G401 (cell line): ENCODE measurements around the gene TMEM213. TPM values are rescaled to one million over a fixed set of nuclear protein-coding genes. Genes with fewer than 3 reads are reported as not detected.
"Not testable (repeated sequence)": the region's sequence is repeated elsewhere in the genome, so short reads cannot be mapped to it uniquely, and the experiment has no call there.

Experiments used
- DNase-seq: peaks from one replicate; pipeline ENCODE4 v3.0.0-alpha.2; 2015; ENCODE audit warnings: low spot score
- in situ Hi-C: cut with HindIII; loops from 2 replicates; pipeline ENCODE4 v1.10.0; 2016; ENCODE audit warnings: low sequenced_read_pairs, mixed read lengths
- total RNA-seq: library from RNA; depleted of rRNA; stranded (reverse); fragments of >200 nt; shearing (Covaris generic); gene quantifications from 2 replicates; pipeline ENCODE4 v1.2.3, GENCODE V29; 2014

TMEM213 gene
- total RNA-seq, 1 experiment from 2014 or later: not detected

DNA sequence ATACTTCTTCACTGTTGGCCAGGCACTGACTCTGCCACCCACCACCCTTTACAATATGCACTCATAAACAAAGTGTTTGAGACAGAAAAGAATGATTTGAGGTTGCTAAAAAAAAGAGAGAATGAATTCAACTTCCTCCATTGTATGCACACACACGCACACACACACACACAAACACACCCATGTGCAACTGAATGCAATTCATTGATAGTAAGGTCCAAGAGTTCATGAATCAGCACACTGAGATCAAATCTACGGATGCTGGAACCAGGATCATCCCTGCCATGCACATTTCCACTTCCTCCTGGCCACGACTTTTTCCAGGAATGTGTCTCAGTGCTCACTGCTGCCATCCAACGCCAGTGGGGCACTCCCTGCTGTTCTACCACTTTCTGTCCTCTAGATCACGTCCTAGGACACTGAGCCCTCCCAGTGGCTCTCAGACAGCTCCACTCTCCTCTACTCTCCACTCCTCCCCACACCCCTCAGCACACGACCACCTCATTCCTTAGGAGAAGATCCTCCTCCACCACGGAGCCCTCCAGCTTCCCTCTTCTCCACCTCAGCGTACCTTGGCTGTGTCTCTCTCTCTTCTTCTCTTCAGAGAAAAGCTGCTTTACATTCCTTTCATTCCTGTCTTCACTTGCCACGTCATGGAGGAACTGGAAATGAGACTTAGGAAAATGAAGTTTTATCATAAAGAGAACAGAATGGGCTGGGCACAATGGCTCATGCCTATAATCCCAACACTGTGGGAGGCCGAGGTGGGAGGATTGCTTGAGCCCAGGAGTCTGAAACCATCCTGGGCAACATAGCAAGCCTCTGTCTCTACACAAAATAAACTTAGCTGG lies 12.0 kb upstream of the TMEM213 start:
- in situ Hi-C loops: no loop called here
- DNase-seq: no peak

DNA sequence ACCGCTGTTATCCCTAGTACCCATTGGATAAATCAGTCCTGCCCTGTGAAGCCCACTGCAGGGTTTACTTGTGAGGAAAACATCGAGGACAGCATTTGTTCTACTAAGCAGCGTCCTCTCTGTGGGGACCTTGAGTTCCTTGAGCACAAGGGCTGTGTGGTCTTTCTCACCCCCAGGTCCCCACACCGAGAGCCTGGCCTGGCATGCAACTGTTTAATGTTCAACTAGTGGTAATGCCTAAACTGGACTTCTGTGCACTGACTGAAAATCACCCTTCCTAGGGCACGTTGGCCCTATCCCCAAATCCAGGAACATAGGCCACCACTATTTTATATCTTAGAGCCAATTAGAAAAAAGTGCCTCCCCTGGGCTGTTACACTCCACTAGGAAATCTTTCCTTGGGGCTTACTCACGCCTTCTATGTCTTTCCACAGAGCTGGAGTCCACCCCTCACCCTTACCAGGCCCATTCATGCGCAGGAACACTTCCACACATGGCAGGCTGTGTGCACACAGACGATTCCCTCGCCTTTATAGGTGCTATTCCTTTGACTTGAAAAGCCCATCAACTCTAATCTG lies 1.7 kb upstream of the TMEM213 start:
- in situ Hi-C loops: no loop called here
- DNase-seq: no peak

GRCh38 chr7:138797046-138797445 lies 748 bp upstream of the TMEM213 start:
- in situ Hi-C loops, DNase-seq: not testable (repeated sequence)

DNA sequence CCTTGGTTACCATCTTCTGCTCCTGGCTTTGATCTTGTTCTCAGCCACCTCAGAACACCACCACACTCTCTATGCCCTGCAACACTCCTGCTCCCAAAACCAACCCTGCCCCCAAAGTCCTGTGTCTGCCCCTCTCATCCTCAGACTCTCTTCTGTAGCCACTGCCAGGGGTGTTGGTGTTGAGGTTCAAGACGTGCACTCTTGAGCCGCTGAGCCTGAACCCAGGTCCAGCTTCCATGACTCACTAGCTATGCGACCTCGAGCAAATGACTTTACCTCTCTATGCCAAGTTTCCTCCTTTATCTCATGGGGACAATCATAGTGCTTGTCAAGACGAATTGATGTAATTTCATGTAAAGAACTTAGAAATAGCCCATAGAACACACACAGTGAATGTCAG lies 1.0 kb downstream of the TMEM213 start:
- no peak for DNase-seq
- in situ Hi-C loops: no loop called here

GRCh38 chr7:138799336-138800000 lies 1.7 kb downstream of the TMEM213 start:
- DNase-seq: no peak

DNA sequence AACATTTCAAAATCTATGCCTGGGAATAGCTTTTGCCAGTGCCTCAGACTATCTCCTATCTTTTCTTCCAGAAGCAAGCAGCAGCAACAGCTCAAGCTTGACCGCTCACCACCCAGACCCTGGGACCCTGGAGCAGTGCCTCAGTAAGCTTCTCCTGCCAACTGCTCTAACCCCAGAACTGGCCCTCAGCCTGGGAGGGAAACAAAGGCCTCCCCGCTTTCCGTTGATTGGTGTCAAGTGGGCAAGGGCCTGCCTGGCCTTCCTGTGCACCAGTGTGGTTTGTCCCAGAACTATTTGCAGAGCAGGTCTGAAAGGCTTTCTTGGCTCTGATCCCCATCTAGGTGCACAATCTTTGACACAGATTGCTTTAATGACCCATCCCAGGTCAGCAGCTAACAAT lies 3.5 kb downstream of the TMEM213 start:
- in situ Hi-C loops: no loop called here
- no peak for DNase-seq

More at GRCh38 chr7:138799336-138800000, 1.7 kb downstream of the TMEM213 start:
- in situ Hi-C loops: no loop called here

DNA sequence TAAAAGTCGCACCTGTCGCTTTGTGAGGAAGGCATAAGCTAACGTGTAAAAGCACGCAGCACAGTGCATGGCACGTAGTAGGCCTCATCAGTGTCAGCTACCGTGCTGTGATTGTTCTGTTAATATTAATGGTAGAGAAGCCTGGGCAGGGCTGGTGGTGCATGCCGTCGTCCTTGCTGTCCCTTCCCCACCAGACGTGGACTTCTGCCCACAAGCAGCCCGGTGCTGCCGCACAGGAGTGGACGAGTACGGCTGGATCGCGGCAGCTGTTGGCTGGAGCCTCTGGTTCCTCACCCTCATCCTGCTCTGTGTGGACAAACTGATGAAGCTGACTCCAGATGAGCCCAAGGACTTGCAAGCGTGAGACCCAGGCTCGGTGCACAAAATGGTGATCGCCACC lies 4.9 kb downstream of the TMEM213 start:
- in situ Hi-C loops: no loop called here
- DNase-seq: no peak

DNA sequence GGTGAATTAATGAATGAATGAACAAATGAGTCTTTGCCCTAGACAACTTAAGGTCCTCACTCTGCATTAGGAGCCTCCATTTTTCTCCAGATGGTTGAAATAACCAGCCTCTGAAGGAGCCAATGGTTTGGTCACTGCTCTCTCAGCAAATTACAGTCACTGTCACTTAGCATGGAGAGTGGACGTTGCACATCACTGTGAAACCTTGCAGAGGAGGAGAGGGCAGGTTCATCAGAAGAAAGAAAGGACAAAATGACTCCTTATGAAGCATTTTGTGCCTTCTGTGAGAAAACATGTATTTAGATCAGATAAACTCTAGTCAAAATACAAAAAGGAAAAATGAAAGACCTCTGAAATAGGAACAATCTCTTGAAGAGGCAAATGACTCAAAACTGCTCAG lies 6.8 kb downstream of the TMEM213 start:
- no peak for DNase-seq
- in situ Hi-C loops: no loop called here

DNA sequence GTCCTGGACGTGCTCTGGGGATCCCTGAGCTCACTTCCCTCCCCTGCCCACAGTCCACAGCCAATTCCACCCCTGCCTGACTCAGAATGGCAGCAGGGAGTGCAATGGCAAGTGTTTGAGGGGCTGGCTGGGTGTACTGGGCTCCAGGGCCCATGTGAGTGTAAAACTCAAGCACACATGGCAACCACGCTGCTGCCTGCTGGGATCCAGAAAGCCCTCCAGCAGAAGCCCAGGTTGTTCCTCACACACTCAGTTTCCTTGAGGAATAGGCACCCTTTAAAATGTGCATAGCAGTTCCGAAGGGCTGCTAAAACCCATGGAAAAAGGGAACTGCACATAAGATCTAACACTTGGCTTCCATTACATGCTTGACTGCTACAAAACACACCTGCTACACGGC lies 11.6 kb downstream of the TMEM213 start:
- in situ Hi-C loops: no loop called here
- no peak for DNase-seq

GRCh38 chr7:138811327-138811726 lies 13.5 kb downstream of the TMEM213 start:
- in situ Hi-C loops, DNase-seq: not testable (repeated sequence)

- in situ Hi-C loops: no loop called here
- no peak for DNase-seq
These were observed 16.2 kb downstream of the TMEM213 start for GRCh38 chr7:138813945-138814344.

DNA sequence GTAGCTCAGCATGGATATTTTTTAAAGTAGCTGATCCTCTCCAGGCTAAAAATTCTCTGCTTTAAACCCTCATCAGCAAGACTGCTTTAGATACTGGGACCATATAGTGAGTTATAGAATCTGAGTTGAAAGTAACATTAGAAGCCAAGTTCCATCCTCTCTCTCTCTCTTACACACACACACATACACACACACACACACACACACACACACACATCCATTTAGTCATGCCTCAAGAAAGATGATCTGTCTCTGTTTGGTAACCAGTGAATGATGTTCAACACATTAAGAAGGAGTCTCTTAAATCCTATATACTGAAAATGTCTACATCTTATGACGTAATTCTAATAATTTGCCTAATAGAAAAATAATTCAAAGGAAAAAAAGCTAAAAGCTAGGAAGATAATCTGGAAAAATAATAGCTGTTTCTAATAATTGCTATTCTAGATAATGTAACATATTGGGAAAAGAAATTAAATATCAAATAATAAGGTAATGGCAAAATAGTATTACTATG lies 17.1 kb downstream of the TMEM213 start:
- in situ Hi-C loops: no loop called here
- DNase-seq: no peak

DNA sequence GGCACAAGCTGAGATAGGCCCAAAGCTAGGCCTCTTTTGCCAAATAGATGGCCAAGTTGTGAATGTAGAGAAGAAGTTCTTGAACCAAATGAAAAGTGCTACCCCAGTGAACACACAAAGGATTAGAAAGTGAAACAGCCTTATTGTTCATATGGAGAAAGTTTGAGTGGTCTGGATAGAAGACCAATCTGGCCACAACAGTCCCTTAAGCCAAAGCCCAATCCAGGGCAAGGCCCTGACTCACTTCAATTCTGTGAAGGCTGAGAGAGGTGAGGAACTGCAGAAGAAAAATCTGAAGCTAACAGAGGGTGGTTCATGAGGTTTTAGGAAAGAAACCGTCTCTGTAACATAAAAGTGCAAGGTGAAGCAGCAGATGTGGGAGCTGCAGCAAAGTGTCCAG lies 18.9 kb downstream of the TMEM213 start:
- no peak for DNase-seq
- in situ Hi-C loops: no loop called here

DNA sequence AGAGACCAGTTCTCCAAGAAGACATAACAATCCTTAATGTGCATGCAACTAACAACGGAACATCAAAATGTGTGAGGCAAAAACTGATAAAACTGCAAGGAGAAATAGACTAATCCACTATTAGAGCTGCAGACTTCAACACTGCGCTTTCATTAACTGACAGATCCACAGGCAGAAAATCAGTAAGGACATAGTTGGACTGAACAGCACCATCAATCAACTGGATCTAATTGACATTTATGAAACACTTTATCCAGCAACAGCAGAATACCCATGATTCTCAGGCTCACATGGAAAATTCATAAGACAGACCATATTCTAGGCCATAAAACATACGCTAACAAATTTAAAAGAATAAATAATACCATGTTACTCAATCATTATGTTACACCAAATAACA lies 21.8 kb downstream of the TMEM213 start:
- DNase-seq: no peak
- in situ Hi-C loops: no loop called here

DNA sequence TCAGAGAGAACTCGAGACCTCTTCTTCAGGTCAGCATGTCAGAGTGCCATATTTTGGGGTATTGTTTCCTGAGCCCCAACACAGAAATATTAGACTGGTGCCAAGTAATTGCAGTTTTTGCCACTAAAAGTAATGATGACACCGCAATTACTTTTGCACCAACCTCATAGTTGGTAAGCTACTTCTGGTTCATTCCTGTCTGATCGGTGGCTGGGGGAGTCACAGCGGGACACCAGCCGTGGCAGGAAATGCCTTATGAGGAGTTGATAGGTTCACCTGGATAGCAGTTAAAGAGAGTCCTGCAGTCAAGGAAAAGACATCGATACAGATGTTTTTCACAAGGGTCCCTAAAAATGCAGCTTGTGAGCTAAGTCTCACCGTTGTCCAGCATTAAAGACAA lies 24.1 kb downstream of the TMEM213 start:
- in situ Hi-C loops: no loop called here
- no peak for DNase-seq

DNA sequence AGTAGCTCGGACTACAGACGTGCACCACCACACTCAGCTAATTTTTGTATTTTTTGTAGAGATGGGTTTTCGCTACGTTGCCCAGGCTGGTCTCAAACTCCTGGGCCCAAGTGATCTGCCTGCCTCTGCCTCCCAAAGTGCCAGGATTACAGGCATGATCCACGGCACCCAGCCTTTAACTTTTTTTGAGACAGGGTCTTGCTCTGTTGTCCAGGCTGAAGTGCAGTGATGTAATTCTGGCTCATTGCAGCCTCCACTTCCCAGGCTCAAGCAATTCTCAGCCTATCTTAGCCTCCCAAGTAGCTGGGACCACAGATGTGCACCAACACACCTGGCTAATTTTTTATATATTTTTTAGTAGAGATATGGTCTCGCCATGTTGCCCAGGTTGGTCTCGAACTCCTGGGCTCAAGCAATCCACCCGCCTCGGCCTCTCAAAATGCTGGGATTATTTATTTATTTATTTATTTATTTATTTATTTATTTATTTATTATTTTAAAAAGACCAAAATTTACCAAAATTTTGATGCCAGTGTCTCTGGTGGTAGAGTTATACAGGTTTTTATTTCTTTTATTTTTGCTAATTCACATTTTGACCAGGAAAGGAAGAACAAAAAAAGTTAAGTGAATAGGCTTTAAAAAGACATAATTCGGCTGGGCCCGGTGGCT lies 25.2 kb downstream of the TMEM213 start:
- in situ Hi-C loops: no loop called here
- no peak for DNase-seq

GRCh38 chr7:138825049-138825721 lies 27.4 kb downstream of the TMEM213 start:
- in situ Hi-C loops: no loop called here
- no peak for DNase-seq

- DNase-seq: no peak
- in situ Hi-C loops: no loop called here
These were observed 30.5 kb downstream of the TMEM213 start for GRCh38 chr7:138828302-138828701.

DNA sequence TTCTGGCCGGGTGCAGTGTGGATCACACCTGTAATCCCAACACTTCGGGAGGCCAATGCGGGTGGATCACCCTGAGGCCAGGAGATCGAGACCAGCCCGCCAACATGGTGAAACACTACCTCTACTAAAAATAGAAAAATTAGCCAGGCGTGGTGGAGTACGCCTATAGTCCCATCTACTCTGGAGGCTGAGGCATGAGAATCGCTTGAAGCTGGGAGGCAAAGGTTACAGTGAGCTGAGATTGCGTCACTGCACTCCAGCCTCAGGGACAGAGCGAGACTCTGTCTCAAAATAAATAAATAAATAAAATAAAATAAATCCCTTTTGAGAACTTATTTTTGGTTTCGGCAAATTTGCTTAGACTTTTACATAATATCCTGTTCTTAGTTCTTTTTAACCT lies 31.5 kb downstream of the TMEM213 start:
- DNase-seq: no peak
- in situ Hi-C loops: no loop called here
